Ureter (tissue), 1 donor: Measurements from ENCODE around the gene PCCA. TPM values are rescaled to one million over a fixed set of nuclear protein-coding genes. Genes with fewer than 3 reads are reported as not detected.
A peak's percentile ranks its signal among the peaks of the same experiment; 100 is the strongest.
"Not testable (repeated sequence)": the region's sequence is repeated elsewhere in the genome, so short reads cannot be mapped to it uniquely, and the experiment has no call there.

ENCODE experiments used
- DNase-seq: peaks from one replicate; pipeline ENCODE4 v3.0.0-alpha.2; 2020; ENCODE audit warnings: low spot score
- total RNA-seq: library from RNA; stranded (reverse); gene quantifications from one replicate; pipeline ENCODE4 v1.2.4, GENCODE V29; 2023
- donor health status: DM: yes; HTN: yes; CAD: no.

The PCCA gene
- total RNA-seq, 1 donor from 2014 or later: 87.4 TPM

DNA sequence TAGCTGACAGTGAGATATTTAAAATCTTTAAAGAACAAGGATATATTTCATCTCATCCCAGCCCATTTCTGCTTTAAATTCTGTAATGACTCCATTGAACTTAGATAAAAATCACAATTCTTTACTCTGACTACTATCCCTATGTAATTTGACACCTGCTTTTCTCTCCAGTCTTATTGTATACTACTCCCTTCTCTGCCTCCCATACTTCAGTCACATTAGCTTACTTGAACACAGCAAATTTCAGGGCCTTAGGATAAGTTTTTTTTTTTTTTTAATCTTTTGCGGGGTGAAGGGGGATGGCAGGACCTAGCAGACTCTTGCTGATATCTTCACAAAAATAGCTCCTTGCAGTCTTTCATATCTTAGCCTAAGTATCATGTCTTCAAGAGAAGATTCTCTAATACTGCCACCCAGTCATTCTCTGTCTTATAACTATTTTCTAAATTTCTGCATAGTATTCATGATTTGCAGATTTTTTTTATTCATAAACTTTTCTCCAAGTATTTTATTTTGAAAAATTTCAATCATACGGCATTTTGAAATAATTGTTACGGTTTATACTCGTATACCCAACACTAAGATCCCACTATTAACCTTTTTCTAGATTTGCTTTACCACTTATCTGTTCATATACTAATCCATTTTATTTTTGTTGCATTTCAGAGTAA lies 151.4 kb downstream of the PCCA start:
- DNase-seq: no peak

GRCh38 chr13:100244431-100244830 lies 155.5 kb downstream of the PCCA start:
- DNase-seq: no peak

GRCh38 chr13:100245104-100245503 lies 156.2 kb downstream of the PCCA start:
- no peak for DNase-seq

DNA sequence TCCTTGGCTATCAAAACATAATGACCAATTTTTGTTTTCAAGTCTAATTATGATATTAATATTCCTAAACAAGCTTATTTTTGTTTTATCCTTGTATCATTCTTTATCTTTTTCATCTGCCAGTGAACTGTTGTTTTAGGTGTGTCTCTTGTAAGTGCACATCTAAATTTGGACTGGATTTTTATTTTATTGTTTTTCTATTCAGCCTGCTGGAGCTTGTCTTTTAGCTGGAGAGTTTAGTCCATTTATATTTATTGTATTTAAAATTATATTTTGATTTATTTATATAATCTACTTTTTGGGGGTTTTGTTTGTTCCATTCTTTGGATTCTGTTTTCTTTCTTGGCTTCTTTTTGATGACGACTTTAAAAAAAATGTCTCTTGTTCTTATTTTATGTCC lies 159.0 kb downstream of the PCCA start:
- DNase-seq: no peak

DNA sequence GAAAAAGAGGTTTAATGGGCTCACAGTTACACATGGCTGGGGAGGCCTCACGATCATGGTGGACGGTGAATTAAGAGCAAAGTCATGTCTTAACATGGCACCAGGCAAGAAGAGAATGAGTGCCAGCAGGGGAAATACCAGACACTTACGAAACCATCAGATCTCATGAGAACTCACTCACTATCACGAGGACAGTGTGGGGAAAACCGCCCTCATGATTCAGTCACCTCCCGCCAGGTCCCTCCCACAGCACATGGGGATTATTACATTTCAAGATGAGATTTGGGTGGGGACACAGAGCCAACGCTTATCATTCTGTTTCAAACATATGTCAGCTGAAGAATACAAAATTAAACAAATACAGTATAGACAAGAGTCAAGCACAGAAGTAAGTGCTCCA lies 165.1 kb downstream of the PCCA start:
- DNase-seq: no peak

- DNase-seq: no peak
These were observed 173.5 kb downstream of the PCCA start for GRCh38 chr13:100262404-100262803.

- no peak for DNase-seq
These were observed 177.1 kb downstream of the PCCA start for GRCh38 chr13:100266026-100266425.

DNA sequence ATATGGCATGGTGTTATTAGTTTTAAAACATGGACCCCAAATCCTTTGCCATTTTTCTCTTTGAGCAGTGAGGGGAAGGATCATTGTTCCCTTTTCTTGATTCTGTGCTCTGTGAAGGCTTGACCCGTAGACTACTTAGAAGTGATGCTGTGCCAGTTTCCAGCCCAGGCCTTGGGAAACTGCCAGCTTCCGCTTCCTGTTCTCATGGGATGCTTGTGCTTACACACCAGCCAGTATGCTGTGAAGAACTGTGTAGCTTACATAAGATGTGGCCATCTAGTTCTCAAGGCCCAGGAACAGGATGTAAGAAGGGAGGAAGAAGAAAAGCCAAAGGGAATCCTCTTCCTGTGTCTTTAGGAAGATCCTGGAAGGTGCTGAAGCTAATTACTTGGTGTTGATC lies 180.9 kb downstream of the PCCA start:
- DNase-seq: peak; percentile 55

DNA sequence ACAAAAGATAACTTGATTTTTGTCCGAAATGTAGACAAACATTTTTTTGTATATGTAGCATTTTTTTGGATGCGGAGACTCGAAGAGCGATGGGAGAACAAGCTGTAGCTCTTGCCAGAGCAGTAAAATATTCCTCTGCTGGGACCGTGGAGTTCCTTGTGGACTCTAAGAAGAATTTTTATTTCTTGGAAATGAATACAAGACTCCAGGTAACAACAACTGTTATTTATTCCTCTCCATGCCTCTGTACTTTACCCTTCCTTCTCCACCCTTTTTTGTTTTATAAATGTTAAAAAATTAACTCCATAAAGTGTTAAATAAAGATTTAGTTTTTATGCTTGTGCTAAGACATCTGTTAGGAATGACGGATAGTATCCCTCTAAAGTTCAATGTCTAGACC lies 184.2 kb downstream of the PCCA start:
- DNase-seq: no peak

DNA sequence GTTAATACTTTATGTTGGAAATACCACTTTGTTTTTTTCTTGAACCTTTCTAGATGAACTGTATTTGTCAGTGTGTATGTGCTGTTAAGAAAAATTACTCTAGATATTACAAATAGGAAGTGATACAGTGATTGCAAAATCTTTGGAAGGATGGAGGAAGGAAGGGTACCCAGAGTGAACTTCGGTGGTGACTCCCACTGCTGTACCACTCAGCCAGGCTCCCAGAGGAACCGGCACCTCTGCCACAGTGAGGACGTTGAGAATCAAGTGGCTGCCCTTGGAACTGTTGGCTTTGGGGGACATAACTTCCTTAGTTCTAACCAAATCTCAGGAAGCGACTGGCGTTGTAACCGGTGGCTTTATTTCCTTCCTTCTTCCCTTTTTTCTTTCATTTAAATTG lies 184.7 kb downstream of the PCCA start:
- DNase-seq: no peak

DNA sequence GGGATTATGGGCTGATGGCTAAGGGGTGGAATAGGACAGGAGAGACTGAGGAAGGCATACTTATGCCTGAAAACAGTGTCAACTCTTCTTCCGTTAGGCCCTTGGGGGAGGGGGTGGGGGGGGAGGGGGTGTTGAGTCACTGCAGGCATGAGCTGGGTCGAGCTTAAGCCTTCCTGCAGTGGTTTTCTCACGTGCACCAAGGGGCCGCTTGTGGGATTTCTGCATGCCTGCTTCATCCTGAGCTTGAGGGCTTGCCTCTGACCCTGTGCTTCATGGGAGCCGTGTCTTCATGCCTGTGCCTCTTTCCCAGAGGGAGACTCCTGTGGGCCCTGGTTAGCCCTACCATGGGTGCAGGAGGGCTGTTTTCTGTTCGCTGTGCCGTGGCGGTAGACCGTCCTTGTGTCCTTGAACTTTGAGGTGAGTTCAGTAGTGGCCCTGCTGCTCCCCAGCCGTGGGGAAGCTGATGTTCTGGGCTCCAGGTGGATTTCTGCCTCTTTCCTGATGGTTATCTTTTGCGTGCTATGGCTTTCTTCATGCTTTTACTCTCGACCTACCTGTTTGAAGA lies 186.1 kb downstream of the PCCA start:
- no peak for DNase-seq

GRCh38 chr13:100275746-100276145 lies 186.9 kb downstream of the PCCA start:
- DNase-seq: no peak

GRCh38 chr13:100280681-100281080 lies 191.8 kb downstream of the PCCA start:
- no peak for DNase-seq

DNA sequence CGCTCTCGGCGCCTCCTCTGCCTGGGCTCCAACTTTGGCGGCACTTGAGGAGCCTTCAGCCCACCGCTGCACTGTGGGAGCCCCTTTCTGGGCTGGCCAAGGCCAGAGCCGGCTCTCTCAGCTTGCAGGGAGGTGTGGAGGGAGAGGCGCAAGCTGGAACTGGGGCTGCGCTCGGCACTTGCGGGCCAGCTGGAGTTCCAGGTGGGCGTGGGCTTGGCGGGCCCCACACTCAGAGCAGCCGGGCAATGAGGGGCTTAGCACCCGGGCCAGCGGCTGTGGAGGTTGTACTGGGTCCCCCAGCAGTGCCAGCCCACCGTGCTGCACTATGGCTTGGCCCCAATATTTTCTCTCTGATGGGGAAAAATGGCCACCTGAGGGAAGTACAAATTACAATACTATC lies 193.4 kb downstream of the PCCA start:
- not testable (repeated sequence) for DNase-seq

DNA sequence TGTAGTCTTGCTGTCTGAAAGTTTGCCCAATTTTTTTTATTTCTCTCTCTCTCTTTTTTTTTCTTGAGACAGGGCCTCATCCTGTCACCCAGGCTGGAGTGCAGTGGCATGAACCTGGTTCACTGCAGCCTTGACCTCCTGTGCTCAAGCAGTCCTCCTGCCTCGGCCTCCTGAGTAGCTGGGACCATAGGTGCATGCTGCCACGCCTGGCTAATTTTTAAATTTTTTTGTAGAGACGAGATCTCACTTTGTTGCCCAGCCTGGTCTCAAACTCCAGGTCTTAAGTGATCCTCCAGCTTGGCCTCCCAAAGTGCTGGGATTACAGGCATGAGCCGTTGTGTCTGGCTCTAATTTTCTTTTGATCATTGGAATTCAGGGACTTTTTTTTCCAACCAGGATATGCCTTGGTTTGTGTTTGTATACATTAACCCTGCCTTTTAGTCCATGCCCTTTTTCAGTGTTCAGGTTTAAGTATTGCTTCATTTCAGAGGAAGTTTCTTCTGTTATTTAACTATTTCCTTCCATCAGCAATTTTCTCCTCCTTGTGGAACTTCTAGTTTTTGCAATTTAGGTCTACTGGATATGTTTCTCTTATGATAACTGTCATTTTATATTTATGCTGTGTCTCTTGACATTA lies 201.4 kb downstream of the PCCA start:
- no peak for DNase-seq

- DNase-seq: no peak
These were observed 202.7 kb downstream of the PCCA start for GRCh38 chr13:100291624-100292023.

GRCh38 chr13:100297413-100297812 lies 208.5 kb downstream of the PCCA start:
- DNase-seq: no peak

DNA sequence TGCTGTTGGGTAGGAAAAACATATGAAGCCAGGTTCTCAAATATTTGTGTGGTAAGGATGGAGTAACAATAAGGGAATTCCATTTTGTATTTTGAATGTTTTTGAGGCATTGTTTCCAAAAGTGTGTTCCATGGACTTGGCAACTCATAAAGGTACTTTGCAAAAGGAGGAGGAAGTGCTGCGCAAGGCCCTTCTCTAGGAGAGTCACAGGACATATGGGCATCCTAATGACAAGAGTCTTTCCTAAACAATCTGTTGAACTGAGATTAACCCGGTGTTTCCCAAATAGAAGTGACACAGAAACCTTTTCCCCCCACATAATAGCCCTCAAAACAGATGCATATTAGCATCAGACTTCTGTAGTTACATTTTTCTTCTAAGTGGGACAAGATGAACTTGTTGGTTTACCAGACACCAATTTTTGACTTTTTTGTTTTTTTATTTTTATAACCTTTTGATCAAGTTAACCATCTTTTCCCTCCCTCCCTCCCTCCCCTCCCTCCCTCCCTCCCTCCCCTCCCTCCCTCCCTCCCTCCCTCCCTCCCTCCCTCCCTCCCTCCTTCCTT lies 209.3 kb downstream of the PCCA start:
- DNase-seq: no peak

DNA sequence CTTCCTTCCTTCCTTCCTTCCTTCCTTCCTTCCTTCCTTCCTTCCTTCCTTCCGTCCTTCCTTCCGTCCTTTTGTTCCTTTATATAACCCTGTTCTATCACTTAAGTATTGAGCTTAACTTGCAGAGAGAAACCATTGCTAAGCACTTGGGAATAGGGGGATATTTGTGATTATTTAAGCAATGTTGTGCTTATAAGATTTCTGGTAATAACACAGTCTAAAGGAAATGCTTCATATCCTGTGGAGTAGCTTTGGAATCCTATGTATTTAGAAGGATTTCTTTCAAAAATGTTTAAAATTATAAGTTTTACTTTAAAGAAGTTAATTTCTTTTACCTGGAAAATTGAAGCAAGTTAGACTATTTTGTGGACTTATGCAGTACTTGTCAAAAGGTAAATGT lies 209.8 kb downstream of the PCCA start:
- no peak for DNase-seq

DNA sequence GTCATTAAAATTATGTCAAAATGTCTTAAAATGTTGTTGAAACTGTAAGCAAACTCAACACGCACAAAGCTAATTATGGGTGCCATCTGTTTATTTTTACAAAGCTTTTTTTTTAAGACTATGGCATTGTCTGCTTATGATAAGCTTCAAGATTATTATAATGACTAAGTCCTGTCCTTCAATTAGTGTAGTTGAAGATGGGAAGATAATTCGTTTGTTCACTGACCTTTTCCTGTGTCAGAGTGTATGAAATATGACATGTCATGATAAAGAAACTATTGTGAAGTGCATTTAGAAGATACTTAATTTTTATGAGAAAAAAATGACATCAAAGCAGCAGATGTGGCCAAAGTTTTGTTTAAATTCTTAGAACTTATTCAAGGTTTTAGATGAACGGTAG lies 211.3 kb downstream of the PCCA start:
- DNase-seq: no peak

- DNase-seq: no peak
These were observed 211.8 kb downstream of the PCCA start for GRCh38 chr13:100300708-100301107.

GRCh38 chr13:100301418-100301817 lies 212.5 kb downstream of the PCCA start:
- no peak for DNase-seq

DNA sequence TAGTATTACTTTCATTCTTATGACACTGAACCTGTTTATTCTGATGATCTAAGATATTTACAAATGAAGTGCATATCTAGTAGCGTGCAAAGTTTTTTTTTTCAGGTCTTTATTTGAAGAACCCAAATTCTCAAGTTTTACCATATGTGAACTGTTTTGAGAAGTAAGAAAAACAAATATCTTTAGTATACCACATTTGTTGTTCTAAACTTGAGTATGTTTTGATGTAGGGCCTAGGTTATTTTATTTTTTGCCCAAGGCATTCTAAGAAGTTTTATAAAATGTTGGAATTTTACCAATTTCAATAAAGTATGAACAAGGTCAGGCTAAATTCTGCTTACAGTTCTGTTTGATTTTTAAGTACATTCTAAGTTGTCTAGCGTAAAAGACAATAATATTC lies 213.5 kb downstream of the PCCA start:
- DNase-seq: no peak
